HG02642 (cell line): ENCODE measurements around the gene PCSK2.

ENCODE experiments used
- ATAC-seq: cut with Tn5 transposase; IDR thresholded peaks from one replicate; pipeline ENCODE4 v1.9.1; 2021; ENCODE audit warnings: mild to moderate bottlenecking; ENCODE audit not compliant: unreplicated experiment, poor library complexity

PCSK2 gene

GRCh38 chr20:17524560-17524959 is 297.7 kb downstream of the PCSK2 start:
- ATAC-seq = no peak

DNA sequence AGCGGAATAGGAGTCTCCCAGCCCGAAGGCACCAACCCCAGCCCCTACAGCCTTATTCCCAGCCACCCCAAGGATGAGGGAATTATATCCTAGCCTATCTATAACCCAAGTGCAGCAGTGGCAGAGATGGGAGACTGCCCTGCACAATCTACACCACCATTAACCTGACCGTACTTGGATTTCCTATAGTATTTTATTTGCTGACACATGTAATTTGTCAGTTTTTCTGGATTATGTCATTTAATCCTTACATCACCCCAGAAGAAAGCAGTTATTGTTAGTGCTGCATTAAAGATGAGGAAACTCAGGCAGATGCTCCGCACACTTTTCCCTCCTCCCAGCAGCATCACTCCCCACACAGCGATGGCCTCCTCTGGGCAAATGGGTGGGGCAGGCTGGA is 298.3 kb downstream of the PCSK2 start:
- no peak for ATAC-seq

DNA sequence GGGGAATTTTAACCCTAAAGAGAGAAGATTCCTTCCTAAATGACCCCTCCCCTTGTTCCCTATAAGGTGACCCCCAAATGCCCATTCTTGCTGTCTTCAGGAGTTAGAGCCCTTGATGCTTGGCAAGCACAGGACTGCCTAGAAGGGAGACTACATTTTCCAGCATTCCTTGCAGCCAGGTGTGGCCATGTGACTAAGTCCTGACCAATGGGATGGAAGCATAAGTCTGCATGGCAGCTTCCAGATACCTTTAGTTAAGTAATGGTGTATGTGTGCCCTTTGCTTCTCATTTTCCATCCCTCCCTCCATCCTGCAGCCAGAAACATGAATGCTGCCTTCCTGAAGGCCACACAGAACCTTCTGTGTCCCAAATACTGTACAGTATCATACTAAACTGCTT is 298.8 kb downstream of the PCSK2 start:
- ATAC-seq = no peak

- no peak for ATAC-seq
These were observed 302.7 kb downstream of the PCSK2 start for GRCh38 chr20:17529586-17529985.

DNA sequence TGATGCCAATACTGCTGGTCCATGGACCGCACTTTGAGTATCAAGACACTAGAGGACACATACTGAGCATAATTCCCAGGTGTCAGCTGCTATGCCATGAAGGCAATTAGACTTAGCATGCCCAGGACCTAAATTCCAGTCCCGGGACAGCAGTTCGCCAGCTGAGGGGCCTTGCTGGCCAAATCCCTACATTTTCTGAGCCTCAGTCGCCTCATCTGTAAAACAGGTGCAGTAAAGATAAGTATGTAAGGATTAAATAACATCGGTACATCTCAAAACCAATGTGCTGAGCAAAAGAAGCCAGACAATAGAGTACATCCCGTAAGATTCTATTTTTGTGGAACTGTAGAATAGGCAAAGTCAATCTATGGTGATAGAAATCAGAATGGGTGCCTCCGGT is 303.3 kb downstream of the PCSK2 start:
- ATAC-seq = no peak

- ATAC-seq = no peak
These were observed 304.1 kb downstream of the PCSK2 start, which contains the start of gene BFSP1 for GRCh38 chr20:17530716-17531664. BFSP1 (minus strand) TSS chr20:17531379; CDS start chr20:17531329, 50 bp downstream.

- ATAC-seq = no peak
These were observed 304.8 kb downstream of the PCSK2 start for GRCh38 chr20:17531665-17532025.

DNA sequence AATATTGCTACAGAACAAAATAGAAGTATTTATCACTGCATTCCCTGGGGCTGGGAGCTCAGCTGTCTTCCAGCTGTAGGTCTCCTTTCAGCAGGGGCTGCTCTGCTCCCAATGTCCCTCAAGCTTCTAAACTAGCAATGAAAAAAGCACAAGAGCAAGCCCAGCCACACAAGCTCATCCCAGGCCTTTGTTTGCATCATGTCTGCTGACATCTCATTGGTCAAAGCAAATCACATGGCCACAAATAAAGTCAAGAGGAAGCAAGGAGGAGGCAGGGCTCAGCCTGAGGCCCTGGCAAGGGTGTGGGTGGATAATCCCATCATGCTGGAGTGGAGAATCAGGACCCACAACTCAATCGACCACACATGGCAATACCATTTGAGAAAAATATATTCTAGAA is 306.6 kb downstream of the PCSK2 start:
- ATAC-seq = no peak

DNA sequence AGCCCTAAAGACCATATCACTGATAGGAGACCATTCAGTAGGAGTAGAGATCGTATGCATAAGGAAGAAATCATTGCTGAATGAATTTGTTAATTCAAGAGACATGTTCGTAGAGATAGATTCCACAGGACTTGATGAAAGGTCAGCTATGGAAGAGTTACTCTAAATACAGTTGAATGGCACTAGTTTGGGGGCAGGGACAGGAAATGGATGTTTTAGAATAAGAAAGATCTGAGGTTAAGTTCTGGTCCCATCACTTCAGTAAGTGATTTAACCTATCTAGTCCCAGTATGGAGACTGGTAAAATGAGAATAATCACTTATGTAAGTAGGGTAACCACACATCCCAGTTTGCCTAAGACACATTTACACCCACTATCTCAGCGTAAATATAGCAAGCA is 307.2 kb downstream of the PCSK2 start:
- no peak for ATAC-seq
